GM19438 (cell line): Measurements from ENCODE around the gene LAPTM5.
"Not testable (repeated sequence)": the region's sequence is repeated elsewhere in the genome, so short reads cannot be mapped to it uniquely, and the experiment has no call there.

Experiments
- ATAC-seq: cut with Tn5 transposase; IDR thresholded peaks from one replicate; pipeline ENCODE4 v1.9.1; 2021; ENCODE audit warnings: low read depth; ENCODE audit not compliant: unreplicated experiment

The LAPTM5 gene

DNA sequence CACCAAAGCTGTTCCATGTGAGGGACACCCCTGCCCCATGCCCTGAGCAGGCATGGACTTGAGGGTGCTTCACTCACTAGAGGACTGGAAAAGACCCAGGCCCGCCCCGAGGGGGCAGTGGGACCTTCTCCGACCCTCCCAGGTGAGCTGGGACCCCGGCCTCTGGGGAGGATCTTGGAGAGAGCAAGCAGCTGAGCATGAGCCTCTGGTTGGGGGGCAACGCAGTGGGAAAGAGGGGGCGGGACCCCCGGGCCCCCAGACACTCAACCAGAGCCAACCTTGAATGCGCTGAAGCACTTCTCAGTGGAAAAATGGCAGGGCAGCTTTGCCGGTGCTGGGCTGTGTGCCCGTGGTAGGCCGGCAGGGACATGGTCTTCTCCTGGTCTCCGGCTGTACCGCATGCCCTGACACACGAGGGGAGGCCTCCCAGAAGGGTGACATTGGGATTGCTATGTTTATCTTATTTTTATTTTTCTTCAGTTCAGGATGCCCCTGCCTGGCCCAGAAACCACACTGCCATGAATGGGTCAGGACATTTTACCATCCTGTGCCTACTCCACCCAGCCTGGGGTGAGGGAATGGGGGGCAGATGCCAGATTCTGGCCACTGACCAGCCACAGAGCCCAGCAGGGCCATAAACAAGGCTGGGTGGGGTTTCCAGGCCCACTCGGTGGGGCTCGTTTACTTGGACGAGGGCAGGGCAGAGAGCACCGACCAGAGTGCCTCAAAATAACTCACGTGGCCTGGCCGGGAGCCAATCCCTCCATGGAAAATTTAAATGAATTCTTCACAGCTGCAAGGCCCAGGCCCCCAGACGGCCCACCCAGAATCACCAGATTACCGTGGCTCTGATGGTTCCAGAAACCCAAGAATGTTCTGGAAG is 17.2 kb upstream of the LAPTM5 start:
- ATAC-seq = no peak

- ATAC-seq = no peak
Observed at GRCh38 chr1:30773722-30774358, 16.3 kb upstream of the LAPTM5 start.

GRCh38 chr1:30771005-30771404 is 13.4 kb upstream of the LAPTM5 start:
- no peak for ATAC-seq

DNA sequence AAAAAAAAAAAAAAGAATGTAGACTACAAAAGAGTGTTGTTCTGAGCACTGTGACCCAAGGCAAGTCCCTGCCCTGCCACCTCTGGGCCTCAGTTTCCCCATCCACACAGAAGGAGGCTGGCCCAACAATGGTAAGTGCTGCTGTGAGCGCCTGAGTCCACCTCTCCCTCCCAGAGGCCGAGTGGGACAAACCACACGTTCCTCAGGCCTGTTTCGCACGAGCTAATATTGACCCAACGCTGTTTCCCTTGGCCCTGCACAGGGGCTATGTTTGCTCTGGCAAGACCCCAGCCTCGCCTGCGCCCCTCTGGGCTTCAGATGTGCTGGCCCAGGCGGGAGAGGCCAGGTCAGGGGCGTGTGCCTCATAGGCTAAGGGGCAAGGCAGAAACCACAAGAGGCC is 12.6 kb upstream of the LAPTM5 start:
- no peak for ATAC-seq

DNA sequence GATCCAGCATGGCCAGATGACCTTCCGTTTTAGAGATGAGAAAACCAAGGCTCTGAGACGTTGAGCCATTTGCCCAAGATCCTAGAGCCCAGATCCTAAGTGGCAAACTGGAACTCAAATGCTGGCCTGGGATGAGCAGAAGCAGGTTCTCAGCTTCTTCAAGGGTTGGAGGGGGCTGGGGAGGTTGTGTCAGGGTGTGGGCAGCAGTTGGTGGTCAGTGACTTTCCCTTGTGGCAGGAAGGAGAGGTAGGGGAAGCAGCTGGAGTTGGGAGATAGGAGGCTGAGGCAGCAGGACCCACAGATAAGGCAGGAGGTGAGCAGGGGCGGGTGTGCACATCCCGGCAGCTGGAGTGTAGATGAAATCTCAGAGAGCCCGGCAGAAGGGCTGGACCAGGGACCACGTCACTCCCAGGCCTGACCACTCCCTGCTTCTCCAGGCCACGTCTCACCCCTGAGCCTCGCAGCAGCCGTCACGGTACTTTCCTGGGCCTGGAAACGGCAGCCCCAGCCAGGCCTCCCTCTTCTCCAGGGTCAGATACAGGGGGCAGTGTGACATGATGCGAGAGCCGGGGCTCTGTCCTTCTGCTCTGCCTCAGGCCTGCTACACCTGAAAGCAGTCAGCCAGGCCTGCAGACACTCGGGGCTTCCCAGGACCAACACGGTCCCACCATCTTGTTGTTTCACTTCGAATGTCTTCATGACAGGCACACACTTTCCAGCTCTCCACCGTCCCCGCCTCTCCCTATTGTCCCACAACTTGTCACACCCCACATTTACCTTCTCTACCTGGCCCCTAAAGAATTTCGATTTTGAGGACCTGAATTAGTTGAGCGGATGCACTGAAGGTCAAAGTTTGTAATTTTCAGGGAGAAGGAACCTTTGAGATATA is 11.5 kb upstream of the LAPTM5 start:
- ATAC-seq = no peak

DNA sequence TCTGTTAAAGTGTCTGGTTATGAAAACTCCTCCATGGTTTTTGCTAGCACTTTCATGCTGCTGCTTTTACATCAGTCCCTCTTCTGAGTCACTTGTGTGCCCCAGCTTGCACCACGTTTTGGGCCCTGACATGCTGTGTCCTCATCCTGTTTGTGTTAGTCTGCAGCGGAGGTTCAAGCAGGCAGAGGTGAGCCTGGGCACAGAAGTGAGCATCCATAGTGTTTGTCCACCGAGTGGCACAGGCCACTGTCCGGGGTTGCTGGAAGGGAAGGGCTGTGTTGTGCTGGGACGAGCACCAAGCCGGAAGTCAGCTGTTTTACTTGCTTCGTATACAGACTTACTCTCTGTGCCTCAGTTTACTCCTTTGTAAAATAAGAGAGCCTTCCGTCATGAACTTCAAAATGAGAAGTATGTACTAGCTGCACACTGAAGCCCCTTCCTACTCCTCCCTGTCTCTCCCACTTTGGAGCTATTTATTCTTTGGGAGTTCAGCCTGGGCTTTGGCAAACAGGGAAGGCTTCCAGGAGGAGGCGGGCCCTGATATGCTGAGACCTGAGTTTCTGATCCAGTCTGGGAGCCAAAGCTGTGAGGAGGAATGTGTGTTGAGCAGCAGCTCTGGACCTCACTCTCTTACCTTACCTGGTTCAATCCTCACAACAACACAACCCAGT is 10.7 kb upstream of the LAPTM5 start:
- ATAC-seq = no peak

- not testable (repeated sequence) for ATAC-seq
Observed at GRCh38 chr1:30766948-30767347, 9.4 kb upstream of the LAPTM5 start.

DNA sequence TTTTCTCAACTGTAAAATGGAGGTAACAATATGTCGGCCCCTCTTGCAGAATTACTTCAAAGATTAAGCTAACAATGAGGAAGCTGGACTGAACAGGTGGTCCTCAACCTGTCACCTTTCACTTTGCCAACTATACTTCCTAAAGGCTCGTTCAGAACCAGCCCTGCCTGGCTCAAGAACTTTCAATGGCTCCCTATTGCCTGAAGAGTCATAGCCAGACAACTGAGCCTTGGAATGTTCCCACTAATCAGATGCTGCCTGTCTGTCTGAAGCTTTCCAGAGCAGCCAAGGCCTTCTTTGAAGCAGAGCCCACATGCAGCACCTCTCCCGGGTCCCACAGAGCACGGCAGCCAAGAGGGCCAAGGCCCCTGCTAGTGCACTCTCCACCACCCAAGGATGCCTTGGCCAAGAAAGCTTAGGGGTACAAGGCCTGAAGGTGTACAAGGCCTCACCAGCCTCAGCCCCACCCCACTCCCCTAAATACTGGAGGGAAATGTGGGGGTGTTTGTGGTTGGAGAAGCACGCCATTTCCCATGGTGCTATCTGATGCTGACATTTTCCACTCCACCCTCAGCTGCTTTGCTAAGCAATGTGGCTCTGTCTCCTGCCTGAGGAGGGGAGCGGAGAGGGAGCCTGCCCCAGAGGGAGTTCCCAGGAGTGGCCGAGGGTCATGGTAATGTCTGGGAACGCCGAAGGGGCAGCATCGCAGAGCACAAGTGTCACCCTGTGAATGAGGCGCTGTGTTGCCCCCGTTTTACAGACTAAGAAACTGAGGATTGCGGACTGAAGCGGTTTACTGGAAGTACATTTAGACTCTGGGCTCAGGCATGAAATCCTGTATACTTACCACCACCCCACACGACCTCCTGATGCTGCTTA is 8.2 kb upstream of the LAPTM5 start:
- ATAC-seq = no peak

GRCh38 chr1:30764939-30765555 is 7.5 kb upstream of the LAPTM5 start:
- ATAC-seq = no peak

GRCh38 chr1:30764396-30764795 is 6.8 kb upstream of the LAPTM5 start:
- no peak for ATAC-seq

DNA sequence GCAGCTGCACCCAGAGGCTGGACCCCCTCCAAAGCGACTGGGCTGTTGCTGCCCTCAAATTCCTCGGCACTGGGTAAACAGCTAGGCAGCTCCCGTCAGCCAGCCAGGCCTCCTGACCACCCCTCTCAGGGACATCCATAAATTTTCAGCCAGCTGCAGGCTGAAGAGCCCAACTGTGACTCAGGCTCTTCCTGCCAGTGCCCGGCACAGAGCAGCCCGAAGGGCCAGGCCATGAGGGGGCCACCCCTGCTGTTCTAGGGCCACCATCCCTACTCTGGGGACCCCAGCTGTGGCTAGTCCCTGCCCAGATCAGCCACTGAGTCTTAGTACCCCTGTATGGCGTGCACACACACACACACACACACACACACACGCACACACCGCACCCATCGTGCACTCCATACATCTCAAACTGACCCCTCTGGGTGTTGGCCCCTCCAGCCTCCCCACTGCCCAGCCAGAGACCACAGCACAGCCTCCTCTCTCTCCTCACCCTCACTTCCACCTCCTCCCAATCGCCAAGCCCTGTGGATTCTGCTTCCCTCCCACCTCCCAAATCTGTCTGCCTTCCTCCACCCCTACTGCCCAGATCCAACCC is 6.2 kb upstream of the LAPTM5 start:
- no peak for ATAC-seq

DNA sequence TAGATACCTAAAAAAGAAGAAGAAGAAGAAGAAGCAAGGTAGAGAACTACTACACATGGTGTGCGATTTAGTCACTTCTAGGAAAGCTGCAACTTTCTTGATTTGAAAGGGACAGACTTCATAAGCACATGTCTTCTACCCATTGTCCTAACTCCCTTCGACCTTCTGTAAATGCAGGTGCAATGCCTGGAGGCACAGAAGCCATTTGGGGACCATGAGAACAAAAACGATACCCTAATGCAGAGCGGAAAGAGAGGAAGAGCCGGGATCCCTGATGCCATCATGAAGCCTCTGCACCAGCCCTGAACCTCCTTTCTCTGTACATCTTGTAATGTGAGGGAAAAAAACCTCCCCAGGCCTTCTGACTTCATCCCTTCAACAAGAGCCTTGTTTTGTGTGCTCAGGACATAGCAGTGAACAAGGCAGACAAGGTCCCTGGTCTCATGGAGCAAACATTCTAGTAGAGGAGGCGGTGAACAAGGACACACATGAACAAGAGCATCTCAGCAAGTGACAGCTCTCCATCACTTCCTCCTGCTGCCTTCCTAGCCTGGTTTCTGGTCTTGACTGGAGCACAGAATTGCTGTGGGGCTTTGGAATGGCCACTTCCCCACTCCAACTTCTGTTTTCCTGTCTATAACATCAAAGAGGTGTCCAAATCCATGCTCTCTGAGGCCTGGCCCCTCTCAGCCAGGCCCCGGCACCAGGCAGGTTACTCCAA is 5.5 kb upstream of the LAPTM5 start:
- ATAC-seq = no peak

- ATAC-seq = no peak
Observed at GRCh38 chr1:30762152-30762929, 4.8 kb upstream of the LAPTM5 start.

DNA sequence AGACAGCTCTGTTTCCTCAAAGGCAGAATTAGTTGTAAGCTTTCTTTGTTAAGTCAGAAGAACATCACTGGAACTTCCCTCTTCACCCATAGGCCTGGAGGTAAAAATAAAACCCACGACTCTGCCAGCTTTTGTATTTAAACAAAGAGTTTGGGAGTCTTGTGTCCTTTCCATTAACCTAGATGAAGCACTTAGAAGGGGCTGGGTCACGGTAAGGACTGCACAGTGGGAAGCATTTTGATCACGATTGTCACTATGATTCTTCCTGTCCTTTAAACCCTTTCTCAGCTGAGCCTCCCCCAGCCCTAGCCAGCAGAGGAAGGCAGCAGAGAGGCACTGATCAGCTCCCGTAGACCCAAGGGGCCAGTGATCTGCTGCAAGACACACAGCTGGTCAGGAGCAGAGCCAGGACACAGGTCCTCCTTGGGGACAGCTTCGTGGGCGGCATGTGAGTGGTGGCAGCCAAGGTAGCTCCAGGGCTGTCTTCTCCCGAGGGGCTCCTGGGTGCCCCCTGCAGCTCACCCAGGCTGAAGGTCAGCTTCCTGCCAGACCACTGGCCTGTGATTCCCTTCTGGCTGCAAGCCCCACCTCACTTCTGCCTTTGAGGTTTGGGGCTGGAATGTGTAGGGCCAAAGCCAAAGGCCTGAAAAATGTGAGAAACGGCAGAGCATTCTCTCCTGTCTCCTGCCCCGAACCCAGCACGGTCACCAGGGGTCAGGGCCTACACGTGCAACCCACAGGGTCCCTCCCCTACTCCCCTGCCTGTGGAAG is 4.0 kb upstream of the LAPTM5 start:
- no peak for ATAC-seq

DNA sequence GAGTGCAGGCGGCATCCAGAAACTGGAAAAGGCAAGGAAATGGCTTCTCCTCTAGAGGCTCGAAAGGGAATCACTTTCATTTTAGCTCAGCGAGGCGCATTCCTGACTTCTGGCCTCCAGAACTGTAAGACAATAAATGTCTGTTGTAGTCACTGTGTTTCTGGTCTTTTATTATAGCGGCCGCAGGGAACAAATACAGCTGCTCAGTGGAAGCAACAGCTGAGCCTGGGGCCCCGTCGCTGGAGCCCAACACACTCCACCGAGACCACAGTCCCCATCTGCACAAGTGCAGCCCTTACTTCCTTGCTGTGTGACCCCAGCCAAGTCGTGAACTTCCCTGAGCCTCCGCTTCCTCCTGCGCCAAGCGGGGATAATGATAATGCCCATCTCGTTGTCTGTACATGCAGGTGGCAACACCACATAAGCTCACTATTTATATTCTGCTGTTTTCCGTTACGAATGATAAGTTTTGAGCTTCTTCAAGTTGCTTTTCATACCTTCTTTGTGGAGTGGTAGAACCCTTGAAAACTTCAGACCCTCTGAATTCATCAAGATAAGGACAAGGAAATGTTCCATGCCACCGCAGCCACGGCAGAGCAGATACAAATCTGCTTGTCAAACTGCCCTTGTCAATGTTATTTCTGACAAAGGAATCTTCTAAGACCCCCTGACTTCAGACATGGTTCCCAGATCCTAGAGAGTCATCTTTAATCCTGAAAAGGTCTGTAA is 3.2 kb upstream of the LAPTM5 start:
- no peak for ATAC-seq

GRCh38 chr1:30759718-30760281 is 2.2 kb upstream of the LAPTM5 start:
- no peak for ATAC-seq
